GM12878 (cell line): ENCODE measurements around the gene ATP6V1C2. TPM values are rescaled to one million over a fixed set of nuclear protein-coding genes. Genes with fewer than 3 reads are reported as not detected.

Experiments
- ATAC-seq: fragments of 200-7000 bp; cut with Tn5 transposase; 3 replicates; pipeline ENCODE4 v1.9.1; 2020; ENCODE audit warnings: mild to moderate bottlenecking, moderate library complexity
- BruUV-seq: library from RNA; stranded (reverse); fragments of 400-500 nt; replicated peaks from 2 replicates; lab custom pipeline; 2021; lab: Mats Ljungman, UMichigan
- CTCF ChIA-PET: fragments of 300-600 bp; sonication (Branson Sonifier 250); formaldehyde crosslinking; extraction: SDS; loops from one replicate; lab custom pipeline; 2021; ENCODE audit warnings: inconsistent platforms; lab: Yijun Ruan, JAX
- POLR2A ChIA-PET: fragments of 350-600 bp; formaldehyde crosslinking; extraction: SDS; loops from one replicate; lab custom pipeline; 2021; ENCODE audit warnings: inconsistent platforms; lab: Charles Lee
- RAD21 ChIA-PET: fragments of 300-600 bp; sonication (Branson Sonifier 250); formaldehyde crosslinking; loops from one replicate; lab custom pipeline; 2023; ENCODE audit warnings: antibody characterized with exemption; ENCODE audit not compliant: unreplicated experiment; lab: Charles Lee
- SMC1A ChIA-PET: fragments of 300-600 bp; sonication (Branson Sonifier 250); formaldehyde crosslinking; loops from one replicate; lab custom pipeline; 2023; ENCODE audit not compliant: unreplicated experiment, uncharacterized antibody; lab: Charles Lee
- DNase-seq: peaks from one replicate; pipeline ENCODE4 v3.0.0-alpha.2; 2011; ENCODE audit warnings: low read depth, low spot score
- FAIRE-seq: peaks from 3 replicates; lab custom pipeline; 2011; peaks lifted over from hg19 to GRCh38; lab: Jason Lieb, UNC
- H2AFZ ChIP-seq: 2 replicates; pipeline ENCODE4 v1.6.0; 2011; ENCODE audit warnings: low read depth, low read length, control low read depth; ENCODE audit not compliant: control insufficient read depth
- H3K27ac ChIP-seq: 2 replicates; pipeline ENCODE4 v1.5.1; 2011; ENCODE audit warnings: control low read depth; ENCODE audit not compliant: control insufficient read depth, insufficient read depth
- H3K27me3 ChIP-seq, 2 experiments: replicated peaks in 1 of 2; 2 replicates each; pipeline versions ENCODE4 v1.6.0 to v1.6.1; 2011; ENCODE audit warnings: low read length in 1 of 2; ENCODE audit not compliant: control insufficient read depth in 2 of 2, insufficient read depth in 2 of 2
- H3K36me3 ChIP-seq, 2 experiments: 2 replicates each; pipeline ENCODE4 v1.5.1; 2011; ENCODE audit warnings: low read length in 1 of 2; ENCODE audit not compliant: control insufficient read depth in 2 of 2, insufficient read depth in 2 of 2
- H3K4me1 ChIP-seq: 2 replicates; pipeline ENCODE4 v1.6.1; 2011; ENCODE audit warnings: mild to moderate bottlenecking, low read length, moderate library complexity, mixed read lengths; ENCODE audit not compliant: control insufficient read depth, insufficient read depth
- H3K4me2 ChIP-seq: 2 replicates; pipeline ENCODE4 v1.6.0; 2011; ENCODE audit warnings: control low read depth; ENCODE audit not compliant: control insufficient read depth, insufficient read depth
- H3K4me3 ChIP-seq: fragments of 200-600 bp; sonication (generic); 2 replicates; pipeline ENCODE4 v1.5.1; 2016
- H3K79me2 ChIP-seq: 2 replicates; pipeline ENCODE4 v1.6.0; 2011; ENCODE audit warnings: low read length; ENCODE audit not compliant: control insufficient read depth, insufficient read depth
- H3K9ac ChIP-seq: 2 replicates; pipeline ENCODE4 v1.8.0; 2011; ENCODE audit warnings: low read length, control low read depth, mixed read lengths; ENCODE audit not compliant: control insufficient read depth, insufficient read depth
- H3K9me3 ChIP-seq: replicated peaks from 3 replicates; pipeline ENCODE4 v1.5.1; 2011; ENCODE audit warnings: mild to moderate bottlenecking, low read length; ENCODE audit not compliant: control insufficient read depth, insufficient read depth
- H4K20me1 ChIP-seq: 2 replicates; pipeline ENCODE4 v1.6.0; 2011; ENCODE audit not compliant: control insufficient read depth, insufficient read depth
- CHD1 ChIP-seq: IDR thresholded peaks from 2 replicates; pipeline ENCODE4 v1.6.1; 2012; ENCODE audit warnings: low read depth, low read length, improper control_type of control experiment
- E4F1 ChIP-seq: fragments of 450-650 bp; IDR thresholded peaks from 2 replicates; pipeline ENCODE4 v1.6.1; 2018; ENCODE audit warnings: borderline replicate concordance, mild to moderate bottlenecking; ENCODE audit not compliant: partially characterized antibody
- ETV6 ChIP-seq, 2 experiments: fragments of 450-650 bp in 1 of 2; IDR thresholded peaks in 1 of 2; conservative IDR thresholded peaks in 1 of 2; 2 replicates each; pipeline ENCODE4 v1.6.1; 2014; ENCODE audit warnings: antibody characterized with exemption in 1 of 2, borderline replicate concordance in 1 of 2, low read depth in 1 of 2, mild to moderate bottlenecking in 1 of 2, moderate library complexity in 1 of 2
- GATAD2B ChIP-seq: fragments of 450-650 bp; conservative IDR thresholded peaks from 2 replicates; pipeline ENCODE4 v1.6.1; 2017; ENCODE audit warnings: low read depth, mild to moderate bottlenecking, moderate library complexity
- RAD51 ChIP-seq: fragments of 450-650 bp; IDR thresholded peaks from 2 replicates; pipeline ENCODE4 v1.6.1; 2016; ENCODE audit warnings: moderate library complexity, mild to moderate bottlenecking, inconsistent platforms
- SMAD1 ChIP-seq: fragments of 450-650 bp; IDR thresholded peaks from 2 replicates; pipeline ENCODE4 v1.6.1; 2018; ENCODE audit warnings: mild to moderate bottlenecking, low read depth; ENCODE audit not compliant: partially characterized antibody
- TCF12 ChIP-seq: IDR thresholded peaks from 2 replicates; pipeline ENCODE4 v1.6.1; 2011; ENCODE audit warnings: low read depth, mild to moderate bottlenecking, low read length
- USF2 ChIP-seq: IDR thresholded peaks from 2 replicates; pipeline ENCODE4 v1.6.1; 2011; ENCODE audit warnings: low read depth, low read length, improper control_type of control experiment, borderline replicate concordance
- ZBTB33 ChIP-seq: fragments of 450-650 bp; IDR thresholded peaks from 2 replicates; pipeline ENCODE4 v1.6.1; 2017; ENCODE audit warnings: mild to moderate bottlenecking
- ZZZ3 ChIP-seq: IDR thresholded peaks from 2 replicates; pipeline ENCODE4 v1.6.1; 2011; ENCODE audit warnings: low read depth; ENCODE audit not compliant: control insufficient read depth, insufficient read length
- WGBS: methylation state at CpG from one replicate; pipeline ENCODE4 v1.1.6; 2016; ENCODE audit warnings: low lambda C conversion rate; ENCODE audit not compliant: insufficient replicate concordance, insufficient coverage; ENCODE audit errors: missing lambda C conversion rate; 5-methylcytosine and 5-hydroxymethylcytosine counted together
- in situ Hi-C: fragments of 300-500 bp; cut with MboI; formaldehyde crosslinking; loops from 9 replicates; pipeline ENCODE4 v1.14.3; 2018; ENCODE audit warnings: mixed read lengths
- intact Hi-C: fragments of 100-400 bp; cut with micrococcal nuclease; formaldehyde crosslinking; loops from one replicate; pipeline ENCODE4 v1.14.2; 2022; ENCODE audit not compliant: unreplicated experiment
- polyA plus RNA-seq, 11 experiments: library from polyadenylated mRNA; depleted of rRNA in 4 of 11; unstranded in 6 of 11; stranded (reverse) in 5 of 11; fragments of >200 nt; fragmentation: Nextera tagmentation in 4 of 11; fragmentation: Illumina TruSeq in 1 of 11; extraction: Ambion mirVana in 4 of 11; extraction: Trizol in 1 of 11; gene quantifications; 1 replicate in 1 of 11; 2 replicates in 10 of 11; pipeline versions ENCODE4 v1.2.1 to v1.2.3, GENCODE V29; 2011 to 2016; ENCODE audit warnings: inconsistent platforms in 2 of 11, missing spikeins in 2 of 11, low read depth in 1 of 11
- total RNA-seq, 4 experiments: library from RNA; depleted of rRNA in 3 of 4; stranded (reverse); fragments of >200 nt in 3 of 4; fragmentation: Illumina TruSeq in 1 of 4; extraction: Trizol in 1 of 4; gene quantifications; 2 replicates each; pipeline versions ENCODE4 v1.2.1 to v1.2.3, GENCODE V29; 2013 to 2021

Gene ATP6V1C2
- total and polyA plus RNA-seq, 10 of the 15 experiments (the other 5 are each of a cell fraction or from before 2014, with no cell fraction given): 0.04 to 1.5 (median 0.24) TPM; not detected in 1

- no peak for TF ChIP-seq CHD1
- TF ChIP-seq E4F1: no peak
- TF ChIP-seq ETV6 (conservative IDR thresholded peaks at IDR 0.05 in 1 of 2, IDR thresholded peaks at IDR 0.05 in 1 of 2; ENCODE audit: borderline replicate concordance in 1 of 2, low read depth in 1 of 2): no peak
- no peak for TF ChIP-seq RAD51
- no peak for TF ChIP-seq GATAD2B
- no peak for TF ChIP-seq TCF12
- no peak for TF ChIP-seq SMAD1
- TF ChIP-seq ZBTB33: no peak
- no peak for TF ChIP-seq ZZZ3
- no peak for TF ChIP-seq USF2
- in situ Hi-C loops (no loop called here), intact Hi-C loops (no loop called here)
- POLR2A ChIA-PET: no interaction called here
- Histone ChIP-seq H3K9ac (no peak overlapping the region), H2AFZ (no peak overlapping the region), H3K36me3 (peaks cover 0 to 2% of the 10 kb centered on the region in 2 experiments; a peak in 1 of 4 replicates), H3K4me2 (no peak overlapping the region), H3K27me3 (no peaks in the 10 kb centered on the region; a peak in 1 of 4 replicates), H3K79me2 (no peaks in the 10 kb centered on the region), H3K27ac (no peak overlapping the region), H3K4me3 (no peak overlapping the region), H3K4me1 (no peaks in the 10 kb centered on the region), H4K20me1 (no peaks in the 10 kb centered on the region), H3K9me3 (no peaks in the 10 kb centered on the region)
- DNase-seq (no peak), ATAC-seq (no peak), FAIRE-seq (no peak)
- SMC1A ChIA-PET: no interaction called here
- CTCF ChIA-PET: no interaction called here
- RAD21 ChIA-PET: interaction anchor here (0.5 kb wide), 1 partner anchor 43 kb away, joined by 3 read pairs; no protein-coding TSS in a partner anchor
- BruUV-seq: no TSS peak
- 45% methylated on average over 12 of the region's 12 CpGs for WGBS
Observed at GRCh38 chr2:10772201-10772867, 50.9 kb downstream of the ATP6V1C2 start.
